PC-9 (cell line): ENCODE data around the gene CBY2. TPM values are rescaled to one million over a fixed set of nuclear protein-coding genes. Genes with fewer than 3 reads are reported as not detected.

ENCODE experiments used
- BruUV-seq: library from RNA; stranded (reverse); fragments of 400-500 nt; replicated peaks from 2 replicates; lab custom pipeline; 2021; lab: Mats Ljungman, UMichigan
- CTCF ChIA-PET: fragments of 300-600 bp; sonication (Branson Sonifier 250); formaldehyde crosslinking; loops from one replicate; lab custom pipeline; 2022; ENCODE audit warnings: antibody characterized with exemption; lab: Charles Lee
- POLR2A ChIA-PET: fragments of 300-600 bp; sonication (Branson Sonifier 250); formaldehyde crosslinking; loops from one replicate; lab custom pipeline; 2022; ENCODE audit warnings: antibody characterized with exemption; ENCODE audit not compliant: unreplicated experiment; lab: Charles Lee
- DNase-seq, 2 experiments: peaks; one replicate each; pipeline versions ENCODE4 v3.0.0 to v3.0.0-alpha.2; 2015 to 2022; ENCODE audit warnings: mixed read lengths in 1 of 2
- H2AFZ ChIP-seq: fragments of 200-600 bp; sonication (generic); 2 replicates; pipeline ENCODE4 v1.8.1; 2017; ENCODE audit warnings: antibody characterized with exemption
- H3F3A ChIP-seq: fragments of 200-600 bp; sonication (generic); 2 replicates; pipeline ENCODE4 v1.8.1; 2017; ENCODE audit warnings: antibody characterized with exemption, mild to moderate bottlenecking, low read depth; ENCODE audit not compliant: insufficient read depth
- H3K27ac ChIP-seq: fragments of 200-600 bp; sonication (generic); 2 replicates; pipeline ENCODE4 v1.6.1; 2016; ENCODE audit warnings: mixed run types
- H3K27me3 ChIP-seq: fragments of 200-600 bp; sonication (generic); 2 replicates; pipeline ENCODE4 v1.6.1; 2016; ENCODE audit warnings: low read depth, mixed run types; ENCODE audit not compliant: insufficient read depth
- H3K36me3 ChIP-seq: fragments of 200-600 bp; sonication (generic); 2 replicates; pipeline ENCODE4 v1.6.1; 2016; ENCODE audit warnings: low read depth, mixed run types
- H3K4me1 ChIP-seq: fragments of 200-600 bp; sonication (generic); replicated peaks from 2 replicates; pipeline ENCODE4 v1.6.1; 2016; ENCODE audit warnings: mixed run types; ENCODE audit not compliant: insufficient read depth
- H3K4me2 ChIP-seq: fragments of 200-600 bp; sonication (generic); 2 replicates; pipeline ENCODE4 v1.6.1; 2017; ENCODE audit warnings: mixed run types
- H3K4me3 ChIP-seq: fragments of 200-600 bp; sonication (generic); 2 replicates; pipeline ENCODE4 v1.6.1; 2016; ENCODE audit warnings: mixed run types
- H3K79me2 ChIP-seq: fragments of 200-600 bp; sonication (generic); 2 replicates; pipeline ENCODE4 v1.6.1; 2017; ENCODE audit warnings: low read depth, mixed run types
- H3K9me2 ChIP-seq: fragments of 200-600 bp; sonication (generic); 2 replicates; pipeline ENCODE4 v1.8.1; 2017; ENCODE audit warnings: mild to moderate bottlenecking; ENCODE audit not compliant: insufficient read depth
- H3K9me3 ChIP-seq: fragments of 200-600 bp; sonication (generic); 2 replicates; pipeline ENCODE4 v1.8.1; 2016; ENCODE audit warnings: low read depth; ENCODE audit not compliant: insufficient read depth
- H4K20me1 ChIP-seq: fragments of 200-600 bp; sonication (generic); 2 replicates; pipeline ENCODE4 v1.8.1; 2017; ENCODE audit not compliant: insufficient read depth
- EZH2 ChIP-seq: fragments of 200-600 bp; sonication (generic); IDR thresholded peaks from 2 replicates; pipeline ENCODE4 v1.8.0; 2017; ENCODE audit warnings: antibody characterized with exemption, low read depth
- intact Hi-C: fragments of 100-400 bp; cut with micrococcal nuclease; formaldehyde crosslinking; loops from one replicate; pipeline ENCODE4 v1.10.0; 2022; ENCODE audit not compliant: unreplicated experiment
- total RNA-seq: library from RNA; stranded (reverse); gene quantifications from 2 replicates; pipeline ENCODE4 v1.2.3, GENCODE V29; 2021
- TF ChIP-seq, protein P1 (sequence below): fragments of 200-600 bp; sonication (generic); conservative IDR thresholded peaks from 2 replicates; pipeline ENCODE4 v1.6.1; 2017; ENCODE audit warnings: mixed run types, antibody characterized with exemption, mild to moderate bottlenecking, moderate library complexity

The CBY2 gene
- total RNA-seq, 1 experiment from 2014 or later = not detected

DNA sequence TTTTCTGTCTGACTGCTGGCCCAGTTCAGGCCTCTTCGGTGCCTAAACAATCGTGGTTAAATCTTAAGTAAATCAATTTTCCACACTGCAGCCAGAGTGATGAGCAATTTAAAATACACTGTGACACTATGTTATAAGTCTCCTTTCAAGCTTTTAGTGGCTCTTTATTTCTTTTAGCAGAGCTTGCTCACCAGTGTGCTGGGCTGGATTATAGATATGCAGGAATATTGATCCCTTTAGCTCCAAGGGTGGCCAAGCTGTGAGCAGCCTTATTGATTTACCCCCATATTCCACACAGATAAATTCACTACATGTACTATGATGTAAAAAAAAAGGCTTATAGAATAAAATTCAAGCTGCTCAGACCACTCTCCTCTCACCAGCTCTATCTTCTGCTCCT lies 21.7 kb downstream of the CBY2 start:
- Histone ChIP-seq H3F3A (no peaks in the 10 kb centered on the region), H3K79me2 (no peaks in the 10 kb centered on the region), H3K4me1 (no peaks in the 10 kb centered on the region), H3K27me3 (peaks cover 62% of the 10 kb centered on the region), H3K36me3 (no peaks in the 10 kb centered on the region), H2AFZ (no peak overlapping the region), H4K20me1 (no peaks in the 10 kb centered on the region), H3K27ac (no peak overlapping the region), H3K4me2 (no peak overlapping the region), H3K9me2 (no peaks in the 10 kb centered on the region), H3K4me3 (no peak overlapping the region), H3K9me3 (no peaks in the 10 kb centered on the region)
- intact Hi-C loops = no loop called here
- no peak for DNase-seq
- TF ChIP-seq EZH2 = no peak
- TF ChIP-seq, protein P1, sequence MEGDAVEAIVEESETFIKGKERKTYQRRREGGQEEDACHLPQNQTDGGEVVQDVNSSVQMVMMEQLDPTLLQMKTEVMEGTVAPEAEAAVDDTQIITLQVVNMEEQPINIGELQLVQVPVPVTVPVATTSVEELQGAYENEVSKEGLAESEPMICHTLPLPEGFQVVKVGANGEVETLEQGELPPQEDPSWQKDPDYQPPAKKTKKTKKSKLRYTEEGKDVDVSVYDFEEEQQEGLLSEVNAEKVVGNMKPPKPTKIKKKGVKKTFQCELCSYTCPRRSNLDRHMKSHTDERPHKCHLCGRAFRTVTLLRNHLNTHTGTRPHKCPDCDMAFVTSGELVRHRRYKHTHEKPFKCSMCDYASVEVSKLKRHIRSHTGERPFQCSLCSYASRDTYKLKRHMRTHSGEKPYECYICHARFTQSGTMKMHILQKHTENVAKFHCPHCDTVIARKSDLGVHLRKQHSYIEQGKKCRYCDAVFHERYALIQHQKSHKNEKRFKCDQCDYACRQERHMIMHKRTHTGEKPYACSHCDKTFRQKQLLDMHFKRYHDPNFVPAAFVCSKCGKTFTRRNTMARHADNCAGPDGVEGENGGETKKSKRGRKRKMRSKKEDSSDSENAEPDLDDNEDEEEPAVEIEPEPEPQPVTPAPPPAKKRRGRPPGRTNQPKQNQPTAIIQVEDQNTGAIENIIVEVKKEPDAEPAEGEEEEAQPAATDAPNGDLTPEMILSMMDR = no peak
- POLR2A ChIA-PET = no interaction called here
- CTCF ChIA-PET = no interaction called here
- no TSS peak for BruUV-seq

DNA sequence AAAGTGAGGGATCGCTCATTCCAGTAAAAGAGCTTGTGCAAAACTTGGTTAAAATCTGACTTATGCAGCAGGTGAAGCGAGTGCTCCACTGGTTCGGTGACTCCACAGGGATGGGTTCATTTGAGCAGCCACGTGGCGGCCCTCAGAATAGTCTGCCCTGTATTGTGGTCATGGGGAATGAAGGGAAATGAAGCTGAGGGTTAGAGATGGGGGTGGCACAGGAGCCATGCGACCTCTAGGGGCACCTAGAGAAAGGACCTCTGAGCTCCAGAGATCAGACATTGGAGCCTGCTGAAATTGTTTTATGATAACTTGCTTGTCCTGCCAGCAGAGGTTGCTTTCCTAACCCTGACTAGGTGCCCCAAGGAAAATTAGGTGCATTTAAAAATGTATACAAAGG lies 26.6 kb downstream of the CBY2 start:
- Histone ChIP-seq H4K20me1 (no peaks in the 10 kb centered on the region), H3K4me1 (no peaks in the 10 kb centered on the region), H3K9me3 (no peaks in the 10 kb centered on the region), H3F3A (no peaks in the 10 kb centered on the region), H3K27me3 (peaks cover 64% of the 10 kb centered on the region), H2AFZ (no peak overlapping the region), H3K4me2 (no peak overlapping the region), H3K9me2 (no peaks in the 10 kb centered on the region), H3K36me3 (no peaks in the 10 kb centered on the region), H3K4me3 (no peak overlapping the region), H3K79me2 (no peaks in the 10 kb centered on the region), H3K27ac (no peak overlapping the region)
- POLR2A ChIA-PET = no interaction called here
- no peak for TF ChIP-seq EZH2
- TF ChIP-seq, protein P1 = peak; percentile 30; the same call in 1 of the 2 replicates
- intact Hi-C loops = loop anchor here (2.0 kb wide), 1 partner anchor 218 kb away; no protein-coding TSS in a partner anchor
- BruUV-seq = no TSS peak
- no peak for DNase-seq
- CTCF ChIA-PET = no interaction called here

DNA sequence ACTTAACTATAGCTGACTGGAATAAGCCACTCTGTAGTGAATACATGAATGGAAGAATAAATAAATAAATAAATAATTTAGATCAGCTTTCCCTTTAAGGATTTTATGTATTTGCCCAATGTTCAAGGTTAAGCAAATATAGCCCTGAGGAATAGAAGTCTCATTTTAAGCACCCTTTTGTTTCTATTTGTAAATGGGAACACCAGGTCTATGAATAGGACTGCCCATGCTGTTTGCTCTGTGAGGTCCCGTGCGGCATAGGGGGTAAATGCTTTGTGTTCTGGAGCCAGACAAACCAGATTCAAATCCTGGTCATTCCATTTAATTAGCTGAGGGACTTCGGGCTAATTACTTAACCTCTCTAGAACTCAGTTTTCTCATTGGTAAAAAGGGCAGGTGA lies 29.3 kb downstream of the CBY2 start:
- POLR2A ChIA-PET = no interaction called here
- no peaks in the 10 kb centered on the region for H3K36me3 ChIP-seq
- H3K27me3 ChIP-seq = peaks cover 60% of the 10 kb centered on the region
- CTCF ChIA-PET = interaction anchor here (0.6 kb wide), 1 partner anchor 156 kb away, joined by 16 read pairs; no protein-coding TSS in a partner anchor
- no TSS peak for BruUV-seq
- H3F3A ChIP-seq = no peaks in the 10 kb centered on the region
- H4K20me1 ChIP-seq = no peaks in the 10 kb centered on the region
- H3K9me3 ChIP-seq = no peaks in the 10 kb centered on the region
- H3K4me3 ChIP-seq = no peak overlapping the region
- DNase-seq = no peak
- intact Hi-C loops = no loop called here
- H3K9me2 ChIP-seq = no peaks in the 10 kb centered on the region
- H3K4me2 ChIP-seq = no peak overlapping the region
- no peaks in the 10 kb centered on the region for H3K4me1 ChIP-seq
- no peak overlapping the region for H2AFZ ChIP-seq
- no peaks in the 10 kb centered on the region for H3K79me2 ChIP-seq
- TF ChIP-seq, protein P1 = no peak
- TF ChIP-seq EZH2 = no peak
- no peak overlapping the region for H3K27ac ChIP-seq
